HEK293T (cell line): Measurements from ENCODE around the gene PRRT2.

Experiments used
- ARNT ChIP-seq: fragments of 450-650 bp; IDR thresholded peaks from 2 replicates; pipeline ENCODE4 v1.6.1; 2017; ENCODE audit warnings: mild to moderate bottlenecking
- FOXA1 ChIP-seq: fragments of 450-650 bp; IDR thresholded peaks from 2 replicates; pipeline ENCODE4 v1.6.1; 2016; ENCODE audit warnings: mild to moderate bottlenecking
- FOXK2 ChIP-seq: fragments of 450-650 bp; IDR thresholded peaks from 2 replicates; pipeline ENCODE4 v1.6.1; 2016; ENCODE audit warnings: mild to moderate bottlenecking
- FOXM1 ChIP-seq: fragments of 450-650 bp; IDR thresholded peaks from 2 replicates; pipeline ENCODE4 v1.6.1; 2017; ENCODE audit warnings: mild to moderate bottlenecking, borderline replicate concordance
- L3MBTL2 ChIP-seq: fragments of 450-650 bp; conservative IDR thresholded peaks from 2 replicates; pipeline ENCODE4 v1.6.1; 2016; ENCODE audit warnings: mild to moderate bottlenecking
- PKNOX1 ChIP-seq: fragments of 450-650 bp; IDR thresholded peaks from 2 replicates; pipeline ENCODE4 v1.6.1; 2016
- SUZ12 ChIP-seq: fragments of 450-650 bp; IDR thresholded peaks from 2 replicates; pipeline ENCODE4 v1.6.1; 2016; ENCODE audit warnings: mild to moderate bottlenecking
- TARDBP ChIP-seq: fragments of 450-650 bp; IDR thresholded peaks from 2 replicates; pipeline ENCODE4 v1.6.1; 2016

- TF ChIP-seq PKNOX1: no peak
- no peak for TF ChIP-seq FOXA1
- no peak for TF ChIP-seq L3MBTL2
- TF ChIP-seq TARDBP: no peak
- TF ChIP-seq FOXM1: no peak
- TF ChIP-seq SUZ12: no peak
- TF ChIP-seq ARNT: no peak
- TF ChIP-seq FOXK2: no peak
Measured at GRCh38 chr16:29808219-29808900, 3.6 kb upstream of the PRRT2 start.
